Neural cell (in vitro differentiated cells): ENCODE results near the gene ZNF593.

Experiments
- EP300 ChIP-seq: fragments of 450-650 bp; conservative IDR thresholded peaks from 2 replicates; pipeline ENCODE4 v1.6.1; 2014; ENCODE audit warnings: antibody characterized with exemption, mild to moderate bottlenecking, moderate library complexity; ENCODE audit not compliant: poor library complexity, severe bottlenecking
- MXI1 ChIP-seq: fragments of 450-650 bp; conservative IDR thresholded peaks from 2 replicates; pipeline ENCODE4 v1.6.1; 2014; ENCODE audit warnings: antibody characterized with exemption, mild to moderate bottlenecking; ENCODE audit not compliant: poor library complexity, severe bottlenecking
- POLR2AphosphoS5 ChIP-seq: IDR thresholded peaks from 2 replicates; pipeline ENCODE4 v1.6.1; 2012
- SMC3 ChIP-seq: fragments of 450-650 bp; conservative IDR thresholded peaks from 2 replicates; pipeline ENCODE4 v1.6.1; 2014; ENCODE audit warnings: antibody characterized with exemption, mild to moderate bottlenecking, moderate library complexity; ENCODE audit not compliant: poor library complexity
- TF ChIP-seq, protein P1 (sequence below): IDR thresholded peaks from 2 replicates; pipeline ENCODE4 v1.6.1; 2012; ENCODE audit warnings: borderline replicate concordance
- TF ChIP-seq, protein P2 (sequence below): fragments of 450-650 bp; IDR thresholded peaks from 2 replicates; pipeline ENCODE4 v1.5.1; 2014; ENCODE audit warnings: antibody characterized with exemption, mild to moderate bottlenecking, moderate library complexity; ENCODE audit not compliant: poor library complexity, severe bottlenecking

DNA sequence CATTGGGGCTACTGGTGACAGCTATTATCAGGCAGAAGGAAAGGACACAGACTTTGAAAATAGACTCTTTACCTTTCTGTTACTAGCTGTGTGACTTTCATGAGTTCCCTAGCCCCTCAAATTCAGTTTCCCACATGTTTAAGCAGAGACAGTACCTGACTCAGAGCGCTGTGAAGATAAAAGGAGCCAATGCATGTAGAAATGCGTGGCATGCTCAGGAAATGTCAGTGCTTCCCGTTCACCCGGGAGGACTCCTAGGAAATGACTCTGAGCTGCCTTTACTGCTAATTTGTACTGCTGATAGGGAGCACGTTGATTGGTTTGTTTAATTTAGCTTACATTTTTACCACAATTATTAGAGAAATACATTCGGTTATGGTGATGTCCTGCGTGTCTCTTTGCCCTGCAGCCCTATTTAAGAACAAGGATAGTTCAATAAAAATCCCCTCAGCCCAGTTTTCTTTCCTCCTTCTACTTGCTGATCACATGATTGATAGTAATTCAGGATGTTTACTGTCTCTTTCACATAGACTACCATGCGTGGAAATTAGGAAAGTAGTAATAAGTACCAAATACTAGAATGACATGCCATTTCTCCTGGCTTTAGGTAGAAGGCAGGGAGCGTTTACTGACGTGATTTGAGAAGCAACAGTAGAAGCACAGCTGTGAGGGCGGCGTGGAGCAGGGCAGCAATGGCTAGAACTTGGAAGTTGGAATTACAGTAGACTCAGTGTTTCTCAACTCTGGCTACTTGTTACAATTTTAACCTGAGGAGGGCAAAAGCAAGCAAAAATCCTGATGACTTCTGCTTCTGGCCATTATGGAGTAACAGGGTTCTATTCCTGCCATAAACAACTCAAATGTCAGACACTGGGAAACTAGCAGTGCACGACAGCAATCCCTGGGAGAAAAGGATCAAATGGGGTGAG is 42.2 kb upstream of the ZNF593 start:
- TF ChIP-seq, protein P1, sequence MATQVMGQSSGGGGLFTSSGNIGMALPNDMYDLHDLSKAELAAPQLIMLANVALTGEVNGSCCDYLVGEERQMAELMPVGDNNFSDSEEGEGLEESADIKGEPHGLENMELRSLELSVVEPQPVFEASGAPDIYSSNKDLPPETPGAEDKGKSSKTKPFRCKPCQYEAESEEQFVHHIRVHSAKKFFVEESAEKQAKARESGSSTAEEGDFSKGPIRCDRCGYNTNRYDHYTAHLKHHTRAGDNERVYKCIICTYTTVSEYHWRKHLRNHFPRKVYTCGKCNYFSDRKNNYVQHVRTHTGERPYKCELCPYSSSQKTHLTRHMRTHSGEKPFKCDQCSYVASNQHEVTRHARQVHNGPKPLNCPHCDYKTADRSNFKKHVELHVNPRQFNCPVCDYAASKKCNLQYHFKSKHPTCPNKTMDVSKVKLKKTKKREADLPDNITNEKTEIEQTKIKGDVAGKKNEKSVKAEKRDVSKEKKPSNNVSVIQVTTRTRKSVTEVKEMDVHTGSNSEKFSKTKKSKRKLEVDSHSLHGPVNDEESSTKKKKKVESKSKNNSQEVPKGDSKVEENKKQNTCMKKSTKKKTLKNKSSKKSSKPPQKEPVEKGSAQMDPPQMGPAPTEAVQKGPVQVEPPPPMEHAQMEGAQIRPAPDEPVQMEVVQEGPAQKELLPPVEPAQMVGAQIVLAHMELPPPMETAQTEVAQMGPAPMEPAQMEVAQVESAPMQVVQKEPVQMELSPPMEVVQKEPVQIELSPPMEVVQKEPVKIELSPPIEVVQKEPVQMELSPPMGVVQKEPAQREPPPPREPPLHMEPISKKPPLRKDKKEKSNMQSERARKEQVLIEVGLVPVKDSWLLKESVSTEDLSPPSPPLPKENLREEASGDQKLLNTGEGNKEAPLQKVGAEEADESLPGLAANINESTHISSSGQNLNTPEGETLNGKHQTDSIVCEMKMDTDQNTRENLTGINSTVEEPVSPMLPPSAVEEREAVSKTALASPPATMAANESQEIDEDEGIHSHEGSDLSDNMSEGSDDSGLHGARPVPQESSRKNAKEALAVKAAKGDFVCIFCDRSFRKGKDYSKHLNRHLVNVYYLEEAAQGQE = no peak
- TF ChIP-seq EP300 (no peak), MXI1 (no peak), SMC3 (no peak), POLR2AphosphoS5 (no peak)
- TF ChIP-seq, protein P2, sequence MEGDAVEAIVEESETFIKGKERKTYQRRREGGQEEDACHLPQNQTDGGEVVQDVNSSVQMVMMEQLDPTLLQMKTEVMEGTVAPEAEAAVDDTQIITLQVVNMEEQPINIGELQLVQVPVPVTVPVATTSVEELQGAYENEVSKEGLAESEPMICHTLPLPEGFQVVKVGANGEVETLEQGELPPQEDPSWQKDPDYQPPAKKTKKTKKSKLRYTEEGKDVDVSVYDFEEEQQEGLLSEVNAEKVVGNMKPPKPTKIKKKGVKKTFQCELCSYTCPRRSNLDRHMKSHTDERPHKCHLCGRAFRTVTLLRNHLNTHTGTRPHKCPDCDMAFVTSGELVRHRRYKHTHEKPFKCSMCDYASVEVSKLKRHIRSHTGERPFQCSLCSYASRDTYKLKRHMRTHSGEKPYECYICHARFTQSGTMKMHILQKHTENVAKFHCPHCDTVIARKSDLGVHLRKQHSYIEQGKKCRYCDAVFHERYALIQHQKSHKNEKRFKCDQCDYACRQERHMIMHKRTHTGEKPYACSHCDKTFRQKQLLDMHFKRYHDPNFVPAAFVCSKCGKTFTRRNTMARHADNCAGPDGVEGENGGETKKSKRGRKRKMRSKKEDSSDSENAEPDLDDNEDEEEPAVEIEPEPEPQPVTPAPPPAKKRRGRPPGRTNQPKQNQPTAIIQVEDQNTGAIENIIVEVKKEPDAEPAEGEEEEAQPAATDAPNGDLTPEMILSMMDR = no peak
